Neural progenitor cell (in vitro differentiated cells): ENCODE results near the gene TRIM3.

Experiments
- CTCF ChIP-seq: fragments of 200-600 bp; sonication (generic); IDR thresholded peaks from 2 replicates; pipeline ENCODE4 v1.5.1; 2017; ENCODE audit warnings: antibody characterized with exemption, mild to moderate bottlenecking
- EZH2 ChIP-seq: fragments of 200-600 bp; sonication (generic); IDR thresholded peaks from 2 replicates; pipeline ENCODE4 v1.6.1; 2017; ENCODE audit warnings: antibody characterized with exemption, mild to moderate bottlenecking, moderate library complexity

GRCh38 chr11:6481012-6481923, 7.5 kb upstream of the TRIM3 start, which contains the start of the genes ARFIP2 and TIMM10B:
- no peak for TF ChIP-seq CTCF
- no peak for TF ChIP-seq EZH2
